Measurements from ENCODE around the gene INPP5J. TPM values are rescaled to one million over a fixed set of nuclear protein-coding genes. Genes with fewer than 3 reads are reported as not detected.

The INPP5J gene
- total and polyA plus RNA-seq, 2 experiments from 2014 or later: 4.8 to 14.5 TPM

GRCh38 chr22:31097941-31098631 lies 24.7 kb upstream of the INPP5J start (continued):
- no peak for TF ChIP-seq CTCF (conservative IDR thresholded peaks at IDR 0.05; ENCODE audit: low read depth in 2 of 2)
- no peak for TF ChIP-seq POLR2AphosphoS5 (IDR thresholded peaks at IDR 0.05; ENCODE audit: low read depth)
- TF ChIP-seq ZNF462 (CRISPR knock-in tag; IDR thresholded peaks at IDR 0.05): no peak

- Histone ChIP-seq H3K27me3 (ENCODE audit: insufficient read depth) (no peaks in the 10 kb centered on the region), H3K79me2 (replicated peaks; ENCODE audit: insufficient read depth) (no peaks in the 10 kb centered on the region), H3K4me1 (ENCODE audit: insufficient read depth) (peaks cover 13% of the 10 kb centered on the region), H3F3A (replicated peaks; ENCODE audit: low read depth) (0 out of 2 replicates have a peak, but pooled peaks cover 6% of the 10 kb centered on the region), H3K4me2 (peak overlapping the region; percentile 93), H3K4me3 (peak overlapping the region; percentile 61), H4K20me1 (replicated peaks; ENCODE audit: insufficient read depth) (no peaks in the 10 kb centered on the region), H2AFZ (peak overlapping the region; percentile 84), H3K9me2 (ENCODE audit: insufficient read depth) (no peaks in the 10 kb centered on the region), H3K36me3 (ENCODE audit: insufficient read depth) (no peaks in the 10 kb centered on the region), H3K27ac (ENCODE audit: low read depth) (no peak overlapping the region)
- peak overlapping the region; percentile 64 for H3K4me3 Mint-ChIP-seq
- peaks cover 17% of the 10 kb centered on the region for H3K27me3 Mint-ChIP-seq (ENCODE audit: insufficient read depth, low read depth, poor library complexity)
- DNase-seq (ENCODE audit: low spot score) (peak; percentile 94), ATAC-seq (peak; percentile 82)
- peaks cover 14% of the 10 kb centered on the region for H3K4me1 Mint-ChIP-seq
- H3K36me3 Mint-ChIP-seq (ENCODE audit: low read depth): no peaks in the 10 kb centered on the region; the same call in 2 of the 3 replicates
- H3K27ac Mint-ChIP-seq: no peak overlapping the region
- no peaks in the 10 kb centered on the region for H3K9me3 Mint-ChIP-seq
- no peak for TF ChIP-seq ZNF462 (CRISPR knock-in tag; IDR thresholded peaks at IDR 0.05)
- no peak for TF ChIP-seq ZNF331 (CRISPR knock-in tag; IDR thresholded peaks at IDR 0.05; ENCODE audit: low read depth)
- no peak for TF ChIP-seq CREB1 (CRISPR knock-in tag; IDR thresholded peaks at IDR 0.05; ENCODE audit: low read depth)
Observed at GRCh38 chr22:31098632-31099110, 24.1 kb upstream of the INPP5J start.

Measured in GM23338 (cell line).